ENCODE results near the gene VAMP3.

- TF ChIP-seq EZH2phosphoT487 (IDR thresholded peaks at IDR 0.05; ENCODE audit: low read depth) (no peak), CTCF (IDR thresholded peaks at IDR 0.05; ENCODE audit: low read depth, low read length) (no peak)
Measured at GRCh38 chr1:7722670-7723012, 48.5 kb upstream of the VAMP3 start.

Data from OCI-LY3 (cell line).